ENCODE measurements around the gene CDT1.

CDT1 gene

DNA sequence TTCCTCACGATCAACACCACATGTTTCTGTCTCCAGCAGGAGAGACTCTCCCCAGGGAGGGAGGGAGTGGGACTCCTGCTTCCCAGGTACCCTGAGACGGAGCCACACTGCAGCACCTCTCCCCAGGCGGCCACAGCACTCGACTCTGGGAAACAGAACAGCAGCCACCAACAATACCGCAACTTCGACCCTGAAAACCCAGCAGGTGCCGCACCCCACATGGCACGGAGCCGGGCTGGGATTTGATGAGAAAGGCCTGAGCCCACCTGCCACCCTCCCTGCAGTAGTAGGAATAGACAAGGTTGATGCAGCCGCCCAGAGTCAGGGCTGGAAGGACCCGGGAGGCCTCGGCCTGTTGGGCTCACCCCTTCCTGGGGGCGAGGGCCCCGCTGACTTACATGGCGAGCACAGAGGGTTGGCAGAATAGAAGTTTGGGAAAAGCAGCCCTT is 38.7 kb downstream of the CDT1 start:
- DNase-seq (ENCODE audit: low read depth): no peak
- TF ChIP-seq, protein P1, sequence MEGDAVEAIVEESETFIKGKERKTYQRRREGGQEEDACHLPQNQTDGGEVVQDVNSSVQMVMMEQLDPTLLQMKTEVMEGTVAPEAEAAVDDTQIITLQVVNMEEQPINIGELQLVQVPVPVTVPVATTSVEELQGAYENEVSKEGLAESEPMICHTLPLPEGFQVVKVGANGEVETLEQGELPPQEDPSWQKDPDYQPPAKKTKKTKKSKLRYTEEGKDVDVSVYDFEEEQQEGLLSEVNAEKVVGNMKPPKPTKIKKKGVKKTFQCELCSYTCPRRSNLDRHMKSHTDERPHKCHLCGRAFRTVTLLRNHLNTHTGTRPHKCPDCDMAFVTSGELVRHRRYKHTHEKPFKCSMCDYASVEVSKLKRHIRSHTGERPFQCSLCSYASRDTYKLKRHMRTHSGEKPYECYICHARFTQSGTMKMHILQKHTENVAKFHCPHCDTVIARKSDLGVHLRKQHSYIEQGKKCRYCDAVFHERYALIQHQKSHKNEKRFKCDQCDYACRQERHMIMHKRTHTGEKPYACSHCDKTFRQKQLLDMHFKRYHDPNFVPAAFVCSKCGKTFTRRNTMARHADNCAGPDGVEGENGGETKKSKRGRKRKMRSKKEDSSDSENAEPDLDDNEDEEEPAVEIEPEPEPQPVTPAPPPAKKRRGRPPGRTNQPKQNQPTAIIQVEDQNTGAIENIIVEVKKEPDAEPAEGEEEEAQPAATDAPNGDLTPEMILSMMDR (IDR thresholded peaks at IDR 0.05; ENCODE audit: low read depth, low read length, missing control alignments): no peak
- in situ Hi-C loops (cut with HindIII; ENCODE audit: low sequenced_read_pairs): no loop called here
- no peak overlapping the region for H3K4me3 ChIP-seq (ENCODE audit: low read depth, low read length)

GRCh38 chr16:88842806-88843205 is 39.2 kb downstream of the CDT1 start:
- DNase-seq (ENCODE audit: low read depth): no peak
- no peak overlapping the region for H3K4me3 ChIP-seq (ENCODE audit: low read depth, low read length)
- in situ Hi-C loops (cut with HindIII; ENCODE audit: low sequenced_read_pairs): no loop called here
- TF ChIP-seq, protein P1 (IDR thresholded peaks at IDR 0.05; ENCODE audit: low read depth, low read length, missing control alignments): no peak

DNA sequence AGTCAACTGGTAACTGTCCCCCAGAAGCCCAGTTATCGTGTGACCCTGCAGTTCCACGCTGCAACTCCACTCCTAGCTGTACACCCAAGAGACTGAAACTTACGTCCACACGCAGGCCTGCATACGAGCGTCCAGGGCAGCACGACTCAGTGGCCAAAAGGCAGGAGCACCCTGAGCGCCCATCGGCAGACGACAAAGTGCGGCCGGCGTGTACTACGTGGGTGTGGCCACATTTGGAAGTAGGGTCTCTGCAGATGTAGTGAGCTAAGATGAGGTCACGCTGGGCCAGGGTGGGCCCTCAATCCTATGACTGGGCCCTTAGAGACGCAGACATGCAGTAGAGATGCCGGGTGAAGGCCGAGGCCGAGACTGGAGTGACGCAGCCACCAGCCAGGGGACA is 39.7 kb downstream of the CDT1 start:
- H3K4me3 ChIP-seq (ENCODE audit: low read depth, low read length): no peak overlapping the region
- DNase-seq (ENCODE audit: low read depth): no peak
- TF ChIP-seq, protein P1 (IDR thresholded peaks at IDR 0.05; ENCODE audit: low read depth, low read length, missing control alignments): no peak
- in situ Hi-C loops (cut with HindIII; ENCODE audit: low sequenced_read_pairs): no loop called here

DNA sequence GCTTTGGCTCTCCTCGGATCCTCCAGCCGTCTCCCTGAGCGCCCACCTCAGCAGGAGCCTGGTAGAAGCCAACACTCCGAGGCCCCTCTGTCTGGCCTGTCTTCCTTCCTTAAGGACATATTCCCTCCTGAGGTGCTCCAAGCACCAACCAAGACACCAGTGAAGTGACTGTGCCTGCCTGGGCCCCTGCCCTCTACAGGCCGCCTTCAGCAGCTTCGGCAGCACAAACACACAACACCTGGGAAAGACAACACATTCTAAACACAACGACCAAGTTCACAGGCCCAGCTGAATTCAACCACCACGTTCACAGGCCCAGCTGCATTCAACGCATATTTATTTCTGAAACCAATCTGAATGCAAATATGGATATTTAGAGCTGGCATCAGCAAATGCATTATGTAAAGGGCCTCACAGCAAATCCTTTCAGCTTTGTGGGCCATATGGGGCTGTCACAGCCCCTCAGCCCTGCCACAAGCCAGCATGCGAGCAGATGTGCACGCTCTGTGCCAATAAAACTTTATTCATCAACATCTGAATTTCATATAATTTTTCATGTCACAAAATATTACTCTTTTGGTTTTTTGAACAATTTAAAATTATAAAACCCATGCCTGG is 40.9 kb downstream of the CDT1 start:
- TF ChIP-seq, protein P1 (IDR thresholded peaks at IDR 0.05; ENCODE audit: low read depth, low read length, missing control alignments): peak; percentile 29
- no peak overlapping the region for H3K4me3 ChIP-seq (ENCODE audit: low read depth, low read length)
- DNase-seq (ENCODE audit: low read depth): no peak
- in situ Hi-C loops (cut with HindIII; ENCODE audit: low sequenced_read_pairs): no loop called here

GRCh38 chr16:88846088-88846487 is 42.5 kb downstream of the CDT1 start:
- no peak for DNase-seq (ENCODE audit: low read depth)
- no peak overlapping the region for H3K4me3 ChIP-seq (ENCODE audit: low read depth, low read length)
- in situ Hi-C loops (cut with HindIII; ENCODE audit: low sequenced_read_pairs): no loop called here
- TF ChIP-seq, protein P1 (IDR thresholded peaks at IDR 0.05; ENCODE audit: low read depth, low read length, missing control alignments): no peak

GRCh38 chr16:88847654-88848053 is 44.1 kb downstream of the CDT1 start:
- TF ChIP-seq, protein P1 (IDR thresholded peaks at IDR 0.05; ENCODE audit: low read depth, low read length, missing control alignments): no peak
- H3K4me3 ChIP-seq (ENCODE audit: low read depth, low read length): no peak overlapping the region
- in situ Hi-C loops (cut with HindIII; ENCODE audit: low sequenced_read_pairs): no loop called here
- DNase-seq (ENCODE audit: low read depth): no peak

Measured in astrocyte of the cerebellum (primary cell).